ENCODE data around the gene PKD2L1. TPM values are rescaled to one million over a fixed set of nuclear protein-coding genes. Genes with fewer than 3 reads are reported as not detected.
"Not testable (repeated sequence)": the region's sequence is repeated elsewhere in the genome, so short reads cannot be mapped to it uniquely, and the experiment has no call there.

Gene PKD2L1
- total RNA-seq (2021; ENCODE audit: unreplicated experiment) (not detected), Bru-seq, nascent RNA (percentile 8 among the genes with signal in this experiment), BruChase-seq, experiment 1, labeled RNA remaining after a 2-hour chase (percentile 12 among the genes with signal in this experiment), BruChase-seq, experiment 2, labeled RNA remaining after a 6-hour chase (percentile 15 among the genes with signal in this experiment)
- not detected for polyA plus RNA-seq (2012; ENCODE audit: insufficient read length)
- long read RNA-seq, partial matches to known transcripts, result 0 of 1 reads
- long read RNA-seq, other reads (novel, unspliced or antisense), result 1 of 1 reads

DNA sequence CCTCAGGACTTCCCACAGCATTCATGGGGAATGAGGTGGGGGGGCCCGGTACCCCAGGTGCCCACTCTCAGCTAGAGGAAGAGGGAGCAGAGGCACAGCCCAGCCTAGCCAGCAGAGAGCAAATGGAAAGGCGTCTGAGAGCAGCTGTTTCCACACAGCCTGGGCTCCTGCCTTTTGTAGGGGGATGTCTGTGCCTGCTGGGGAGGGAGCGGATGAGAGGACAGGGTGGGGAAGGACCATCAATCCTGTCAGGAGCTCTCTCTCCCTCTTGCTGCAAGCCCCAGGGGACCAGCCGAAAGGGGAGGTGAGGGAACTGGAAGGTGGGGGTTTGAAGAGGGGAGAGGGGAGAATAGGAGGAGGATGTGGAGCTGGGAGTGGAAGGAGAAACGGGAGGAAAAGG lies at the start of gene PKD2L1:
TSS of gene PKD2L1 (minus strand) at position 150 of the 400 bp plus-strand sequence. CDS start at position 25, 125 bp downstream.
- ATAC-seq (no peak), DNase-seq (ENCODE audit: low read depth, low spot score) (no peak)
- Histone ChIP-seq H3K4me3 (ENCODE audit: low read depth in 2 of 2, low read length in 2 of 2) (no peak within 1 kb of the TSS), H3K9me3 (ENCODE audit: control insufficient read depth, insufficient read depth, low read depth, low read length) (no peaks in the 10 kb centered on the region), H3K4me1 (ENCODE audit: control insufficient read depth, insufficient read depth, low read length) (no peaks in the 10 kb centered on the region), H3K27me3 (ENCODE audit: control insufficient read depth, insufficient read depth, low read length) (peaks cover 21% of the 10 kb centered on the region), H3K27ac (ENCODE audit: low read length) (no peak within 1 kb of the TSS), H3K36me3 (ENCODE audit: control insufficient read depth, insufficient read depth, low read length) (no peaks in the 10 kb centered on the region)
- CTCF ChIA-PET, result interaction anchor here (0.6 to 1.0 kb wide), 2 partner anchors 12 to 32 kb away, joined by 3 to 6 read pairs; no protein-coding TSS in a partner anchor
- POLR2A ChIA-PET, result interaction anchor here (0.6 kb wide), 2 partner anchors 19 to 108 kb away, joined by 3 read pairs; no protein-coding TSS in a partner anchor
- in situ Hi-C loops (cut with HindIII; ENCODE audit: low pct_unique_long_range_greater_than_20kb, low sequenced_read_pairs) (loop anchor here (10.0 kb wide), 1 partner anchor 105 kb away; no protein-coding TSS in a partner anchor), intact Hi-C loops (cut with micrococcal nuclease; ENCODE audit: unreplicated experiment) (no loop called here)
- TF ChIP-seq, protein P1, sequence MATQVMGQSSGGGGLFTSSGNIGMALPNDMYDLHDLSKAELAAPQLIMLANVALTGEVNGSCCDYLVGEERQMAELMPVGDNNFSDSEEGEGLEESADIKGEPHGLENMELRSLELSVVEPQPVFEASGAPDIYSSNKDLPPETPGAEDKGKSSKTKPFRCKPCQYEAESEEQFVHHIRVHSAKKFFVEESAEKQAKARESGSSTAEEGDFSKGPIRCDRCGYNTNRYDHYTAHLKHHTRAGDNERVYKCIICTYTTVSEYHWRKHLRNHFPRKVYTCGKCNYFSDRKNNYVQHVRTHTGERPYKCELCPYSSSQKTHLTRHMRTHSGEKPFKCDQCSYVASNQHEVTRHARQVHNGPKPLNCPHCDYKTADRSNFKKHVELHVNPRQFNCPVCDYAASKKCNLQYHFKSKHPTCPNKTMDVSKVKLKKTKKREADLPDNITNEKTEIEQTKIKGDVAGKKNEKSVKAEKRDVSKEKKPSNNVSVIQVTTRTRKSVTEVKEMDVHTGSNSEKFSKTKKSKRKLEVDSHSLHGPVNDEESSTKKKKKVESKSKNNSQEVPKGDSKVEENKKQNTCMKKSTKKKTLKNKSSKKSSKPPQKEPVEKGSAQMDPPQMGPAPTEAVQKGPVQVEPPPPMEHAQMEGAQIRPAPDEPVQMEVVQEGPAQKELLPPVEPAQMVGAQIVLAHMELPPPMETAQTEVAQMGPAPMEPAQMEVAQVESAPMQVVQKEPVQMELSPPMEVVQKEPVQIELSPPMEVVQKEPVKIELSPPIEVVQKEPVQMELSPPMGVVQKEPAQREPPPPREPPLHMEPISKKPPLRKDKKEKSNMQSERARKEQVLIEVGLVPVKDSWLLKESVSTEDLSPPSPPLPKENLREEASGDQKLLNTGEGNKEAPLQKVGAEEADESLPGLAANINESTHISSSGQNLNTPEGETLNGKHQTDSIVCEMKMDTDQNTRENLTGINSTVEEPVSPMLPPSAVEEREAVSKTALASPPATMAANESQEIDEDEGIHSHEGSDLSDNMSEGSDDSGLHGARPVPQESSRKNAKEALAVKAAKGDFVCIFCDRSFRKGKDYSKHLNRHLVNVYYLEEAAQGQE (IDR thresholded peaks at IDR 0.05; ENCODE audit: insufficient read depth in 1 of 2, low read depth in 2 of 2, low read length in 1 of 2), result no peak
- TF ChIP-seq TCF7L2 (IDR thresholded peaks at IDR 0.05; ENCODE audit: low read depth, low read length), result no peak
- TF ChIP-seq POLR2AphosphoS5 (IDR thresholded peaks at IDR 0.05; ENCODE audit: low read depth, low read length), result no peak
- TF ChIP-seq SIN3A (IDR thresholded peaks at IDR 0.05; ENCODE audit: borderline replicate concordance, insufficient read depth, low read depth, low read length), result no peak
- no peak for TF ChIP-seq CTCF (IDR thresholded peaks at IDR 0.05)
- BruUV-seq (replicated peaks), result no TSS peak

DNA sequence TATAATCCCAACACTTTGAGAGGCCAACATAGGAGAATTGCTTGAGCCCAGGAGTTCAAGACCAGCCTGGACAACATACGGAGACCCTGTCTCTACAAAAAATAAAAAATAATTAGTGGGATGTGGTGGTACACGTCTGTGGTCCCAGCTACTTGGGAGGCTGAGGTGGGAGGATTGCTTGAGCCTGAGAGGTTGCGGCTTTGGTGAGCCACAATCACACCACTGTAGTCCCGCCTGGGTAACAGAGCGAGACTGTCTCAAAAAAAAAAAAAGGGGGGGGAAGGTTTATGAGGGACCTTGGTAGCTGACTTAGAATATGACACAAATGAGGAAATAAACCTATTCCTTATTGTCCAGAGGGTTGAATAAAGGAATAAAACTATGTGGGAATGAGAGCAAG lies 47.8 kb upstream of the PKD2L1 start:
- intact Hi-C loops (cut with micrococcal nuclease; ENCODE audit: unreplicated experiment) (no loop called here), in situ Hi-C loops (cut with HindIII; ENCODE audit: low pct_unique_long_range_greater_than_20kb, low sequenced_read_pairs) (no loop called here)
- no peak for DNase-seq (ENCODE audit: low read depth, low spot score)
- H3K27me3 ChIP-seq (ENCODE audit: control insufficient read depth, insufficient read depth, low read length), result no peaks in the 10 kb centered on the region
- no peak overlapping the region for H3K4me3 ChIP-seq (ENCODE audit: low read depth in 2 of 2, low read length in 2 of 2)
- TF ChIP-seq SIN3A (IDR thresholded peaks at IDR 0.05; ENCODE audit: borderline replicate concordance, insufficient read depth, low read depth, low read length), result no peak
- no peak for TF ChIP-seq CTCF (IDR thresholded peaks at IDR 0.05)
- TF ChIP-seq, protein P1 (IDR thresholded peaks at IDR 0.05; ENCODE audit: insufficient read depth in 1 of 2, low read depth in 2 of 2, low read length in 1 of 2), result no peak
- TF ChIP-seq POLR2AphosphoS5 (IDR thresholded peaks at IDR 0.05; ENCODE audit: low read depth, low read length), result no peak
- no peak for TF ChIP-seq TCF7L2 (IDR thresholded peaks at IDR 0.05; ENCODE audit: low read depth, low read length)
- ChIA-PET POLR2A (no interaction called here), CTCF (interaction anchor here (0.7 kb wide), 1 partner anchor 80 kb away, joined by 7 read pairs; no protein-coding TSS in a partner anchor)
- H3K4me1 ChIP-seq (ENCODE audit: control insufficient read depth, insufficient read depth, low read length), result peaks cover 12% of the 10 kb centered on the region
- ATAC-seq, result no peak
- H3K9me3 ChIP-seq (ENCODE audit: control insufficient read depth, insufficient read depth, low read depth, low read length), result no peaks in the 10 kb centered on the region
- H3K36me3 ChIP-seq (ENCODE audit: control insufficient read depth, insufficient read depth, low read length), result peaks cover 4% of the 10 kb centered on the region
- no TSS peak for BruUV-seq (replicated peaks)
- peak overlapping the region; percentile 31; the same call in 1 of the 2 replicates for H3K27ac ChIP-seq (ENCODE audit: low read length)

DNA sequence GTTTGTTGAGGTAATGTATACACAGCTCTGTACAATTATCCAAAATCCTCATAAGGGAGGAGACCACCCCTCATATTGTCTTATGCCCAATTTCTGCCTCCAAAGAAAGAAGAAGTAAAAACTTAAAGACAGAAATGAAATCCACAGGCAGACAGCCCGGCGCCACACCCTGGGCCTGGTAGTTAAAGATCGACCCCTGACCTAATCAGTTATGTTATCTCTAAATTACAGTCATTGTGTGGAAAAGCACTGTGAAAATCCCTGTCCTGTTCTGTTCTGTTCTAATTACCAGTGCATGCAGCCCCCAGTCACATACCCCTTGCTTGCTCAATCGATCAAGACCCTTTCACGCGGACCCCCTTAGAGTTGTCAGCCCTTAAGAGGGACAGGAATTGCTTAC lies 46.6 kb upstream of the PKD2L1 start:
- CTCF ChIA-PET, ATAC-seq: not testable (repeated sequence)

More for the DNA sequence above, 46.6 kb upstream of the PKD2L1 start:
- H3K9me3 ChIP-seq (ENCODE audit: control insufficient read depth, insufficient read depth, low read depth, low read length); BruUV-seq (replicated peaks); POLR2A ChIA-PET; H3K4me3 ChIP-seq (ENCODE audit: low read depth in 2 of 2, low read length in 2 of 2); H3K36me3 ChIP-seq (ENCODE audit: control insufficient read depth, insufficient read depth, low read length); DNase-seq (ENCODE audit: low read depth, low spot score); intact Hi-C loops (cut with micrococcal nuclease; ENCODE audit: unreplicated experiment); H3K27me3 ChIP-seq (ENCODE audit: control insufficient read depth, insufficient read depth, low read length); in situ Hi-C loops (cut with HindIII; ENCODE audit: low pct_unique_long_range_greater_than_20kb, low sequenced_read_pairs): not testable (repeated sequence)
- H3K4me1 ChIP-seq (ENCODE audit: control insufficient read depth, insufficient read depth, low read length), result peaks cover 24% of the 10 kb centered on the region
- peak overlapping the region; percentile 12; the same call in 1 of the 2 replicates for H3K27ac ChIP-seq (ENCODE audit: low read length)

Data from Panc1 (cell line).